Testis (tissue), 3 donors: ENCODE measurements around the gene MORF4L2. TPM values are rescaled to one million over a fixed set of nuclear protein-coding genes. Genes with fewer than 3 reads are reported as not detected.

Experiments
- DNase-seq: peaks from one replicate; pipeline ENCODE4 v3.0.0-alpha.2; 2019
- H3K27ac ChIP-seq, 2 donors: fragments of 200-600 bp; sonication (generic); one replicate each; pipeline ENCODE4 v1.5.1; 2019
- H3K27me3 ChIP-seq: fragments of 200-600 bp; sonication (generic); one replicate; pipeline ENCODE4 v1.5.1; 2019
- H3K36me3 ChIP-seq: fragments of 200-600 bp; sonication (generic); one replicate; pipeline ENCODE4 v1.5.1; 2017; ENCODE audit warnings: low read depth; ENCODE audit errors: missing control alignments
- H3K4me1 ChIP-seq: fragments of 200-600 bp; sonication (generic); one replicate; pipeline ENCODE4 v1.5.1; 2019
- H3K4me3 ChIP-seq, 2 donors: fragments of 200-600 bp; sonication (generic); one replicate each; pipeline ENCODE4 v1.5.1; 2017 to 2019
- H3K9me3 ChIP-seq: fragments of 200-600 bp; sonication (generic); one replicate; pipeline ENCODE4 v1.5.1; 2017
- POLR2A ChIP-seq: fragments of 450-650 bp; IDR thresholded peaks from one replicate; pipeline ENCODE4 v1.6.1; 2017; ENCODE audit warnings: antibody characterized with exemption, mild to moderate bottlenecking, moderate library complexity
- WGBS, 2 donors: methylation state at CpG; one replicate each; pipeline ENCODE4 v1.1.5; 2018; 5-methylcytosine and 5-hydroxymethylcytosine counted together
- intact Hi-C: fragments of 100-400 bp; cut with DNase I; formaldehyde crosslinking; loops from one replicate; pipeline ENCODE4 v1.15.1; 2023; ENCODE audit warnings: low total_unique reads
- polyA plus RNA-seq: library from polyadenylated mRNA; stranded (reverse); fragments of 350-450 nt; fragmentation: Illumina TruSeq; extraction: RNeasy Lipid Tissue Mini Kit (QIAGEN cat#74804); gene quantifications from one replicate; pipeline ENCODE4 v1.2.3, GENCODE V29; 2014; ENCODE audit warnings: low read depth, low replicate concordance; ENCODE audit not compliant: insufficient read depth
- total RNA-seq, 2 donors: library from RNA; depleted of rRNA; stranded (reverse); fragments of >200 nt; gene quantifications; one replicate each; pipeline ENCODE4 v1.2.3, GENCODE V29; 2016
- TF ChIP-seq, protein P1 (sequence below), 3 experiments: fragments of 450-650 bp in 2 of 3; fragments of 200-600 bp in 1 of 3; sonication (generic) in 1 of 3; IDR thresholded peaks; one replicate each; pipeline ENCODE4 v1.5.1; 2016 to 2019; ENCODE audit warnings: antibody characterized with exemption in 3 of 3, mild to moderate bottlenecking in 2 of 3, moderate library complexity in 1 of 3

Gene MORF4L2
- total and polyA plus RNA-seq, 3 donors from 2014 or later = 220 to 267 (median 257) TPM

- TF ChIP-seq, protein P1, sequence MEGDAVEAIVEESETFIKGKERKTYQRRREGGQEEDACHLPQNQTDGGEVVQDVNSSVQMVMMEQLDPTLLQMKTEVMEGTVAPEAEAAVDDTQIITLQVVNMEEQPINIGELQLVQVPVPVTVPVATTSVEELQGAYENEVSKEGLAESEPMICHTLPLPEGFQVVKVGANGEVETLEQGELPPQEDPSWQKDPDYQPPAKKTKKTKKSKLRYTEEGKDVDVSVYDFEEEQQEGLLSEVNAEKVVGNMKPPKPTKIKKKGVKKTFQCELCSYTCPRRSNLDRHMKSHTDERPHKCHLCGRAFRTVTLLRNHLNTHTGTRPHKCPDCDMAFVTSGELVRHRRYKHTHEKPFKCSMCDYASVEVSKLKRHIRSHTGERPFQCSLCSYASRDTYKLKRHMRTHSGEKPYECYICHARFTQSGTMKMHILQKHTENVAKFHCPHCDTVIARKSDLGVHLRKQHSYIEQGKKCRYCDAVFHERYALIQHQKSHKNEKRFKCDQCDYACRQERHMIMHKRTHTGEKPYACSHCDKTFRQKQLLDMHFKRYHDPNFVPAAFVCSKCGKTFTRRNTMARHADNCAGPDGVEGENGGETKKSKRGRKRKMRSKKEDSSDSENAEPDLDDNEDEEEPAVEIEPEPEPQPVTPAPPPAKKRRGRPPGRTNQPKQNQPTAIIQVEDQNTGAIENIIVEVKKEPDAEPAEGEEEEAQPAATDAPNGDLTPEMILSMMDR (IDR thresholded peaks at IDR 0.05) = peak; percentile 13 to 26 (median 15)
- TF ChIP-seq POLR2A = no peak
- no peaks in the 10 kb centered on the region for H3K4me1 ChIP-seq
- 0% methylated on average over 18 to 38 of the region's 49 CpGs for WGBS, 2 donors
- H3K27ac ChIP-seq = peak overlapping the region; percentile 93 to 96
- no peaks in the 10 kb centered on the region for H3K9me3 ChIP-seq
- no peaks in the 10 kb centered on the region for H3K27me3 ChIP-seq
- peak; percentile 80 for DNase-seq
- no peaks in the 10 kb centered on the region for H3K36me3 ChIP-seq
- H3K4me3 ChIP-seq = peak overlapping the region; percentile 58 to 74
- intact Hi-C loops = loop anchor here (5.0 kb wide), 1 partner anchor 92 kb away; no protein-coding TSS in a partner anchor
Observed at GRCh38 chrX:103629318-103630170, 57.0 kb downstream of the MORF4L2 start.

DNA sequence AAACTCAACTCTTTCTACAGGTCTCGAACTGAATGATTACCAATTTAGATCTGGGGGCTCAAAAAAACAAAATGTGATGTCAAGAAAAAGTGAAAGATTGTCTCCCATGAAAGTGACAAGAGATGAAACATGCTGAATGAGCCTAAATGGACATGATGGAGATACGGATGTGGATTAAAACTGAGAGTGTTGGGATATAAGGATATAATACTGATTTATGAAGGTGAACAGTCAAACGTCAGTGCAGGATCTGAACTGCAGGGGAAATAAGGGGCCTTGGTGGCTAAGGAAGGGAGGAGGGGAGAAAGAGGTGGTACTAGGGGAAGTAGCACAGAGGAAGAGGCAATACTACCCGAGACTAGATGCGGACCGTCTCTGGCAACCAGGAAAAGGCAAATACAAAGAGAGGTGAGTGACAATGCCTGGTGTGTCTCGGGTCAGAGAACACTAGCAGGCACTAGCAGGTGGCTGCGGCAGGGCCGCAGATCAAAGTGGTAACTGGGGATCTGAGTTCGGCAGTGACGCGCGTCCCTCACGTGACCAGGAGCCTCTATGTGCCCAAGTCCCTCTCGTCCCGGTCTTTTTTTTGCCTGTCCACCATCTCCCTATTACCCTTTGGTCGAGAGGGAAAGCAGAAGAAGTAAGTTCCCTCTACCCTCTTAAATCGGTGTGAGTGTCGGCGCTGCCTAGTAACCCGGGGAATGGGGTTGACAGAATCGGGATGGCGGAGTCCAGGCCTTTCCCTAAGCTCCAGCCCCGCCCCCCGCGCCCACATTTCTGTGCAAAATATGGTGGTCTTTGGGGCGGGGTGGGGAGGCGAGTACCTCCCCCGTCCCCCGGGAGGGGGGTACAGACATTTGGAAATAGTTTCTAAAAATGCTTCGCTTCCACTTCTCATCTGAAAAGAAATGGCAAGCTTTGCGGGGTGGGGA lies 57.8 kb downstream of the MORF4L2 start, which contains the start of gene TCEAL1:
TSS of gene TCEAL1 (plus strand) at position 590 of the 932 bp plus-strand sequence. CDS start 942 bp downstream, outside the sequence.
- H3K4me1 ChIP-seq = no peaks in the 10 kb centered on the region
- H3K9me3 ChIP-seq = no peaks in the 10 kb centered on the region
- H3K4me3 ChIP-seq = peak within 1 kb of the TSS; percentile 58 to 74
- WGBS, 2 donors = 1 to 3% methylated on average over 10 to 32 of the region's 32 CpGs
- TF ChIP-seq, protein P1 (IDR thresholded peaks at IDR 0.05) = no peak
- peak; percentile 11 for TF ChIP-seq POLR2A
- H3K36me3 ChIP-seq = no peaks in the 10 kb centered on the region
- peak within 1 kb of the TSS; percentile 93 to 96 for H3K27ac ChIP-seq
- H3K27me3 ChIP-seq = no peaks in the 10 kb centered on the region
- intact Hi-C loops = loop anchor here (5.0 kb wide), 1 partner anchor 91 kb away; no protein-coding TSS in a partner anchor
- peak; percentile 86 for DNase-seq

- no peaks in the 10 kb centered on the region for H3K36me3 ChIP-seq
- intact Hi-C loops = loop anchor here (5.0 kb wide), 1 partner anchor 90 kb away; no protein-coding TSS in a partner anchor
- DNase-seq = no peak
- no peaks in the 10 kb centered on the region for H3K9me3 ChIP-seq
- TF ChIP-seq, protein P1 (IDR thresholded peaks at IDR 0.05) = no peak
- TF ChIP-seq POLR2A = no peak
- H3K27me3 ChIP-seq = no peaks in the 10 kb centered on the region
- H3K4me1 ChIP-seq = no peaks in the 10 kb centered on the region
- H3K27ac ChIP-seq = peak overlapping the region; percentile 44 to 93
- no peak overlapping the region for H3K4me3 ChIP-seq
Observed at GRCh38 chrX:103626855-103627254, 59.6 kb downstream of the MORF4L2 start.

Other genes with a start within 250 kb of the MORF4L2 start
- gene RAB40A, start 167.2 kb downstream of the MORF4L2 start, total RNA-seq = 10 to 100 TPM; 29.5 to 37.9 TPM
- gene RAB40A, start 167.2 kb downstream of the MORF4L2 start, polyA plus RNA-seq = 5.3 TPM
- gene TCEAL4, start 101.2 kb downstream of the MORF4L2 start, total RNA-seq = 100 to 1,000 TPM; 132 to 149 TPM
- 62.6 TPM for gene TCEAL4, start 101.2 kb downstream of the MORF4L2 start, polyA plus RNA-seq
- gene TCEAL3, start 78.7 kb downstream of the MORF4L2 start, total RNA-seq = 10 to 100 TPM; 56.7 to 65.8 TPM
- 62.0 TPM for gene TCEAL3, start 78.7 kb downstream of the MORF4L2 start, polyA plus RNA-seq
- gene TCEAL1, start 57.7 kb downstream of the MORF4L2 start, total RNA-seq = 10 to 100 TPM; 63.6 to 83.9 TPM
- gene TCEAL1, start 57.7 kb downstream of the MORF4L2 start, polyA plus RNA-seq = 30.9 TPM
- gene TMEM31, start 24.2 kb upstream of the MORF4L2 start, total RNA-seq = 100 to 1,000 TPM in 1 of 2 donors, 10 to 100 TPM in 1; 10.8 to 110 TPM
- 51.9 TPM for gene TMEM31, start 24.2 kb upstream of the MORF4L2 start, polyA plus RNA-seq
- 100 to 1,000 TPM; 111 to 119 TPM for gene PLP1, start 90.1 kb upstream of the MORF4L2 start, total RNA-seq
- gene PLP1, start 90.1 kb upstream of the MORF4L2 start, polyA plus RNA-seq = 79.7 TPM
- 1 to 10 TPM; 2.6 to 3.0 TPM for gene RAB9B, start 145.6 kb upstream of the MORF4L2 start, total RNA-seq
- gene RAB9B, start 145.6 kb upstream of the MORF4L2 start, polyA plus RNA-seq = 3.8 TPM